Caco-2 (cell line): ENCODE data around the gene FBN2. TPM values are rescaled to one million over a fixed set of nuclear protein-coding genes. Genes with fewer than 3 reads are reported as not detected.

ENCODE experiments used
- BruUV-seq: library from RNA; stranded (reverse); fragments of 400-500 nt; replicated peaks from 2 replicates; lab custom pipeline; 2021; lab: Mats Ljungman, UMichigan
- CTCF ChIA-PET: fragments of 300-600 bp; sonication (Branson Sonifier 250); formaldehyde crosslinking; loops from one replicate; lab custom pipeline; 2022; ENCODE audit warnings: antibody characterized with exemption; lab: Charles Lee
- POLR2A ChIA-PET: fragments of 300-600 bp; sonication (Branson Sonifier 250); formaldehyde crosslinking; loops from one replicate; lab custom pipeline; 2022; ENCODE audit warnings: antibody characterized with exemption; lab: Charles Lee
- DNase-seq, 2 experiments: peaks; one replicate each; pipeline versions ENCODE4 v3.0.0 to v3.0.0-alpha.2; 2020 to 2022
- H3K27me3 ChIP-seq: replicated peaks from 2 replicates; pipeline ENCODE4 v1.6.0; 2011; ENCODE audit warnings: low read length; ENCODE audit not compliant: control insufficient read depth, insufficient read depth
- H3K36me3 ChIP-seq: 2 replicates; pipeline ENCODE4 v1.5.1; 2011; ENCODE audit warnings: low read length; ENCODE audit not compliant: control insufficient read depth, insufficient read depth
- H3K4me1 ChIP-seq: fragments of 250-450 bp; sonication (Bioruptor Pico); 2 replicates; pipeline ENCODE4 v1.5.1; 2020; ENCODE audit warnings: mild to moderate bottlenecking
- H3K4me3 ChIP-seq: 2 replicates; pipeline ENCODE4 v1.5.1; 2011; ENCODE audit warnings: low read depth, mild to moderate bottlenecking, control low read depth, low read length
- H3K9me3 ChIP-seq: fragments of 250-450 bp; sonication (Bioruptor Pico); 2 replicates; pipeline ENCODE4 v1.5.1; 2020; ENCODE audit warnings: mild to moderate bottlenecking, moderate library complexity
- H3K27ac Mint-ChIP-seq: one replicate; pipeline ENCODE4 v1.8.0; 2022; ENCODE audit warnings: mixed read lengths; ENCODE audit not compliant: unreplicated experiment
- H3K27me3 Mint-ChIP-seq: one replicate; pipeline ENCODE4 v1.8.0; 2022; ENCODE audit warnings: mixed read lengths; ENCODE audit not compliant: insufficient read depth, unreplicated experiment
- H3K36me3 Mint-ChIP-seq: one replicate; pipeline ENCODE4 v1.8.0; 2022; ENCODE audit warnings: mild to moderate bottlenecking, mixed read lengths; ENCODE audit not compliant: insufficient read depth, unreplicated experiment
- H3K4me1 Mint-ChIP-seq: one replicate; pipeline ENCODE4 v1.8.0; 2022; ENCODE audit warnings: low read depth, mixed read lengths; ENCODE audit not compliant: unreplicated experiment
- H3K4me3 Mint-ChIP-seq: one replicate; pipeline ENCODE4 v1.8.0; 2022; ENCODE audit warnings: mild to moderate bottlenecking, moderate library complexity, mixed read lengths; ENCODE audit not compliant: unreplicated experiment
- H3K9me3 Mint-ChIP-seq: one replicate; pipeline ENCODE4 v1.8.0; 2022; ENCODE audit warnings: mixed read lengths; ENCODE audit not compliant: unreplicated experiment
- intact Hi-C: fragments of 100-400 bp; cut with micrococcal nuclease; formaldehyde crosslinking; loops from one replicate; pipeline ENCODE4 v1.10.0; 2022; ENCODE audit not compliant: unreplicated experiment
- total RNA-seq: library from RNA; stranded (reverse); gene quantifications from 2 replicates; pipeline ENCODE4 v1.2.3, GENCODE V29; 2022
- TF ChIP-seq, protein P1 (sequence below), 2 experiments: fragments of 200-600 bp in 1 of 2; IDR thresholded peaks; 1 replicate in 1 of 2; 2 replicates in 1 of 2; pipeline versions ENCODE4 v1.5.1 to v1.8.0; 2011 to 2022; ENCODE audit warnings: antibody characterized with exemption in 1 of 2, control low read depth in 1 of 2, inconsistent platforms in 1 of 2, low read depth in 1 of 2, low read length in 1 of 2, mild to moderate bottlenecking in 1 of 2, moderate library complexity in 1 of 2; ENCODE audit not compliant: insufficient read depth in 1 of 2, severe bottlenecking in 1 of 2, unreplicated experiment in 1 of 2

Gene FBN2
- total RNA-seq, 1 experiment from 2014 or later: 0.09 TPM

- CTCF ChIA-PET: no interaction called here
- H3K4me1 Mint-ChIP-seq: no peaks in the 10 kb centered on the region
- H3K27me3 Mint-ChIP-seq: no peaks in the 10 kb centered on the region
- H3K9me3 ChIP-seq: no peaks in the 10 kb centered on the region
- no peak overlapping the region for H3K4me3 Mint-ChIP-seq
- intact Hi-C loops: no loop called here
- no peaks in the 10 kb centered on the region for H3K36me3 ChIP-seq
- TF ChIP-seq, protein P1, sequence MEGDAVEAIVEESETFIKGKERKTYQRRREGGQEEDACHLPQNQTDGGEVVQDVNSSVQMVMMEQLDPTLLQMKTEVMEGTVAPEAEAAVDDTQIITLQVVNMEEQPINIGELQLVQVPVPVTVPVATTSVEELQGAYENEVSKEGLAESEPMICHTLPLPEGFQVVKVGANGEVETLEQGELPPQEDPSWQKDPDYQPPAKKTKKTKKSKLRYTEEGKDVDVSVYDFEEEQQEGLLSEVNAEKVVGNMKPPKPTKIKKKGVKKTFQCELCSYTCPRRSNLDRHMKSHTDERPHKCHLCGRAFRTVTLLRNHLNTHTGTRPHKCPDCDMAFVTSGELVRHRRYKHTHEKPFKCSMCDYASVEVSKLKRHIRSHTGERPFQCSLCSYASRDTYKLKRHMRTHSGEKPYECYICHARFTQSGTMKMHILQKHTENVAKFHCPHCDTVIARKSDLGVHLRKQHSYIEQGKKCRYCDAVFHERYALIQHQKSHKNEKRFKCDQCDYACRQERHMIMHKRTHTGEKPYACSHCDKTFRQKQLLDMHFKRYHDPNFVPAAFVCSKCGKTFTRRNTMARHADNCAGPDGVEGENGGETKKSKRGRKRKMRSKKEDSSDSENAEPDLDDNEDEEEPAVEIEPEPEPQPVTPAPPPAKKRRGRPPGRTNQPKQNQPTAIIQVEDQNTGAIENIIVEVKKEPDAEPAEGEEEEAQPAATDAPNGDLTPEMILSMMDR (IDR thresholded peaks at IDR 0.05; ENCODE audit: insufficient read depth in 1 of 2, low read depth in 1 of 2, low read length in 1 of 2, severe bottlenecking in 1 of 2, unreplicated experiment in 1 of 2): no peak
- no TSS peak for BruUV-seq
- no peaks in the 10 kb centered on the region for H3K9me3 Mint-ChIP-seq
- H3K27ac Mint-ChIP-seq: no peak overlapping the region
- H3K4me3 ChIP-seq: no peak overlapping the region
- H3K36me3 Mint-ChIP-seq: no peaks in the 10 kb centered on the region
- POLR2A ChIA-PET: no interaction called here
- DNase-seq: no peak
- no peaks in the 10 kb centered on the region; the same call in 1 of the 2 replicates for H3K27me3 ChIP-seq
- no peaks in the 10 kb centered on the region for H3K4me1 ChIP-seq
Measured at GRCh38 chr5:128315671-128316070, 222.4 kb downstream of the FBN2 start.

- POLR2A ChIA-PET: no interaction called here
- no peak overlapping the region for H3K4me3 ChIP-seq
- no TSS peak for BruUV-seq
- no peak overlapping the region for H3K4me3 Mint-ChIP-seq
- CTCF ChIA-PET: no interaction called here
- TF ChIP-seq, protein P1 (IDR thresholded peaks at IDR 0.05; ENCODE audit: insufficient read depth in 1 of 2, low read depth in 1 of 2, low read length in 1 of 2, severe bottlenecking in 1 of 2, unreplicated experiment in 1 of 2): no peak
- H3K4me1 ChIP-seq: no peaks in the 10 kb centered on the region
- no peaks in the 10 kb centered on the region for H3K9me3 ChIP-seq
- H3K27ac Mint-ChIP-seq: no peak overlapping the region
- H3K9me3 Mint-ChIP-seq: no peaks in the 10 kb centered on the region
- no peaks in the 10 kb centered on the region for H3K36me3 Mint-ChIP-seq
- no peak for DNase-seq
- H3K4me1 Mint-ChIP-seq: no peaks in the 10 kb centered on the region
- no peaks in the 10 kb centered on the region for H3K27me3 Mint-ChIP-seq
- no peaks in the 10 kb centered on the region for H3K36me3 ChIP-seq
- intact Hi-C loops: no loop called here
- H3K27me3 ChIP-seq: no peaks in the 10 kb centered on the region
Measured at GRCh38 chr5:128305341-128305740, 232.7 kb downstream of the FBN2 start.

GRCh38 chr5:128304791-128305190, 233.3 kb downstream of the FBN2 start:
- Mint-ChIP-seq H3K27ac (no peak overlapping the region), H3K9me3 (no peaks in the 10 kb centered on the region), H3K36me3 (no peaks in the 10 kb centered on the region), H3K4me3 (no peak overlapping the region), H3K4me1 (no peaks in the 10 kb centered on the region), H3K27me3 (no peaks in the 10 kb centered on the region)
- ChIA-PET POLR2A (no interaction called here), CTCF (no interaction called here)
- BruUV-seq: no TSS peak
- no peaks in the 10 kb centered on the region for H3K36me3 ChIP-seq
- H3K9me3 ChIP-seq: no peaks in the 10 kb centered on the region
- H3K4me1 ChIP-seq: no peaks in the 10 kb centered on the region
- no peak overlapping the region for H3K4me3 ChIP-seq
- DNase-seq: no peak
- no peaks in the 10 kb centered on the region for H3K27me3 ChIP-seq
- TF ChIP-seq, protein P1 (IDR thresholded peaks at IDR 0.05; ENCODE audit: insufficient read depth in 1 of 2, low read depth in 1 of 2, low read length in 1 of 2, severe bottlenecking in 1 of 2, unreplicated experiment in 1 of 2): no peak
- intact Hi-C loops: no loop called here
